SH-SY5Y (cell line): ENCODE data around the gene FAM216B.

Experiments
- GATA2 ChIP-seq: IDR thresholded peaks from 2 replicates; pipeline ENCODE4 v1.6.1; 2011; ENCODE audit warnings: mild to moderate bottlenecking, low read depth, low read length
- GATA3 ChIP-seq: IDR thresholded peaks from 2 replicates; pipeline ENCODE4 v1.6.1; 2011; ENCODE audit warnings: low read depth, mild to moderate bottlenecking, low read length, moderate library complexity

Gene FAM216B

GRCh38 chr13:42781352-42781751 is at the start of gene FAM216B:
Gene FAM216B, plus strand, starts transcription at chr13:42781584. Its CDS starts 2,484 bp downstream, at chr13:42784068.
- no peak for TF ChIP-seq GATA3
- no peak for TF ChIP-seq GATA2

- TF ChIP-seq GATA2 = no peak
- no peak for TF ChIP-seq GATA3
Observed at GRCh38 chr13:42732073-42732472, 49.3 kb upstream of the FAM216B start.

GRCh38 chr13:42733046-42733445 is 48.3 kb upstream of the FAM216B start:
- no peak for TF ChIP-seq GATA3
- no peak for TF ChIP-seq GATA2

DNA sequence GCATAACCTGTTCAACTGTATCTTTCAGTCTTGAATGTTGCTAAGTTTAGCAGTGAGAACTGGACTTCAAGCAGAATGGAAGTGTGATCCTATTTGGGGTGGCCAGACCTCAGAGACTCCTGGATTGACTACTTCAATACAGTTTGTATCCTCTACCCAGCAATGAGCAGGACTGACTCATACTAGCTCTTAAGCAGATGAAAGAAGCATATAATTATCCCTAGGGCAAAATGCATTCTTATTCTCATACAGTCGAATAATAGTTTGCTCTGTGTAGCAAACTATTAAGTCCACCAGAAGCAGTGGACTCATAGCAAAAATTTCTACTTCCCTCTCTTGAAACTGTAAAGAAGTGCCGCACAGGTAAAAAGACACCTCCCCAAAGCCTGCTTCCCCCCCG is 46.4 kb upstream of the FAM216B start:
- no peak for TF ChIP-seq GATA3

- TF ChIP-seq GATA2 (no peak), GATA3 (no peak)
Observed at GRCh38 chr13:42740753-42741152, 40.6 kb upstream of the FAM216B start.

GRCh38 chr13:42741914-42742313 is 39.5 kb upstream of the FAM216B start:
- TF ChIP-seq GATA3 = no peak
- TF ChIP-seq GATA2 = no peak

DNA sequence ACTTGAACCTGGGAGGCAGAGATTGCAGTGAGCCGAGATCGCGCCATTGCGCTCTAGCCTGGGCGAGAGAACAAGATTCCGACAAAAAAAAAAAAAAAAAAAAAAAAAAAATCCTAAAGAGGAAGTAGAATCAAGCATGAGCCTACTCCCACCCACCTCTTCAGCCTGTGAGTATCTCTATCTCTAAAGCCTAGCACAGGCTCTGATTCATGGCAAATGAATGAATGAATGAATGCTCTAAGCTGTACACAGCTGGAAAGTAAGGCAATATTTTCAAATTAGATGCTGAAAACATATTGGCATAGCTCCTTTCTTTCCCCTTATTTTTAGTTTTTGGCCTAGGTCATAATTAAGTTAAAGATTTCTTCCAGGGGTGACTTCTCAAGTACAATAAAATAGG is 35.7 kb upstream of the FAM216B start:
- no peak for TF ChIP-seq GATA2
- no peak for TF ChIP-seq GATA3

DNA sequence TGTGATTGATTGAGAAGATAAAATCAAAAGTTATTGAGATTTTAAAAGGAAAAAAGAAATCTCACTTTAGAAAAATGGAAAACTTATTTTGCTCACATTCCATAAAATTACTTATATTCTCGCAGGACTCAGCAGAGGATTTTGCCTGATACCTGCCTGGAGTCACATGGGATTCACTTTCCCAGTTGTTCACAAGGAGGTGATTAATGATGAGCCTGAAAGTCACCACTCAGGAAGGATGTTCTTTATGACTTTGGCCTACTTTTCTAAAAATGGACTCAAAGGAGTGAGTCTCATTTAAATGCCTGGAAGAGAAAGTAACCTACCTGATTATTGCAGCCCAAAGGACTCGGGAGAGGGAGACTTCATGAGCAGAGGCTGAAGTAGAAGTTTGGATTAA is 34.5 kb upstream of the FAM216B start:
- no peak for TF ChIP-seq GATA3
- TF ChIP-seq GATA2 = no peak

DNA sequence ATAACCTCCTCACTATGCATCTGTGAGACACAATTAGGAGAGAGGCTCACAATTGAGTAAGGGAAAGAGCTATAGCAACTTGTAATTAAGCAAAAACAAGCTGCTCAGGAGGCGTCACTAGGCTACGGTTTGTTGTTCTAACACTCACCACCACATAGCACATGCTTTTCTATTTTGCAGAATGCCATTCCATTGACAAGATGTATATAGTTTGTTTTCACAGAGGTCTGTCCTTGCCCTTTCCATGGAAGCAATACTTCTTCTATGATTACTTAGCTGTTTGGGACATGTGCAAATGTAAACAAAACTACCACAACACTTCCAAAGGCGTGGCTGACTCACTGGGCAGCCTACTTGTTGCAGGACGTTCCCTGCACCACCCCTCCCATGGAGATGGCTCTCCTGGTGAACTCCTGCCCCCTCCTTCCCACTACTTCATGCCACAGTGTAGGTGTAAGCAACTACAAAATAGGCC is 33.9 kb upstream of the FAM216B start:
- TF ChIP-seq GATA2 (no peak), GATA3 (no peak)

DNA sequence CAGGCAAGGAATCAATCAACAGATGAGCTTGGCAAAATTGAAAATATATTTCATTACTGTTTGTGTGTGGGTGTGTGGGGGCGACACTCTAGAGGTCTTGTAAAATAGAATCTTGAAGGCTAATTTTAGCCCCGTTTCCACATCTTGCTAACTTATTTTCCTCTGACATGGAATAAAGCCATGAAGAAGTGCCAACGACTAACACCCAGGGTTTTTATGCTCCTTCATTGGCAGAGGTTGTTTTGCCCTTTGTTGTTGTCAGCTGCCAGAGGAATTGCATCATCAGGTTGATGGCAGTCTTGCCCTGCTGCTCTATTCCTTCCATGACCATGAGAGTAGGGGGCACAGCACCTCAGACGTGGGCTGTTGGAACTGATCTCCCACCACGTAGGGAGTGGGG is 30.6 kb upstream of the FAM216B start:
- TF ChIP-seq GATA3 (no peak), GATA2 (no peak)

GRCh38 chr13:42751693-42752092 is 29.7 kb upstream of the FAM216B start:
- no peak for TF ChIP-seq GATA3
- no peak for TF ChIP-seq GATA2

- TF ChIP-seq GATA3 = no peak
- TF ChIP-seq GATA2 = no peak
Observed at GRCh38 chr13:42752731-42753130, 28.7 kb upstream of the FAM216B start.

GRCh38 chr13:42753697-42754096 is 27.7 kb upstream of the FAM216B start:
- TF ChIP-seq GATA3 (no peak), GATA2 (no peak)

DNA sequence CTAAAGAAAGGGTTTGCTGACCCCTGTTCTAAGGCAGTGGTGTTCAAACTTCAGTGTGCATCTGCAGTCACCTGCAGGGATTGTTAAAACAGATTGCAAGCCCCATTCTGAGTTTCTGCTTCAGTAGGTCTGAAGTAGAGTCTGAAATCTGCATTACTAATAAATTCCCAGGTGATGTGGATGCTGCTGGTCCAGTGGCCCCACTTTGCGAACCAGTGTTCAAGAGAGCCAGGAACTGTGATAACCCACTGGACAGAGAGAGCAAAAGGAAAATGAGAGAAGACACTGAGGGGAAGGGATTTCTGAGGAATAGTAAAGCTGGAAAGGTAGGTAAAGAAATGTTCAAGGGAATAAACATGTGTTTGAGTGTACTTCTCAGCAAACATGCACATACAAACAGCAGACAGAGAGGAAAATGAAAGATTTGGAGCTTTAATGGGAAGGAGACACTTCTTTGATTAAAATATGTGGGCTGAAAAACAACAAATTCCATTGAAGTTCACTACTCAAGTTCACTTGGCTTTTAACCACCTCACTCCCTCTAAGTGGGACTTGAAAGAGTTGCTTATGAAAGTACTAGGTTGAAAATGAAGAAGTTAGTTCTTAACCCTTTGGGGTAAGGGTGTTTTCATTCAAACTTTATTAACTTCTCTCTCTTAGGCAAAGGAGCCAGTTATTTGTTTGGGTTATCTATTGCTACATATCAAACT is 26.4 kb upstream of the FAM216B start:
- TF ChIP-seq GATA2 (no peak), GATA3 (no peak)

DNA sequence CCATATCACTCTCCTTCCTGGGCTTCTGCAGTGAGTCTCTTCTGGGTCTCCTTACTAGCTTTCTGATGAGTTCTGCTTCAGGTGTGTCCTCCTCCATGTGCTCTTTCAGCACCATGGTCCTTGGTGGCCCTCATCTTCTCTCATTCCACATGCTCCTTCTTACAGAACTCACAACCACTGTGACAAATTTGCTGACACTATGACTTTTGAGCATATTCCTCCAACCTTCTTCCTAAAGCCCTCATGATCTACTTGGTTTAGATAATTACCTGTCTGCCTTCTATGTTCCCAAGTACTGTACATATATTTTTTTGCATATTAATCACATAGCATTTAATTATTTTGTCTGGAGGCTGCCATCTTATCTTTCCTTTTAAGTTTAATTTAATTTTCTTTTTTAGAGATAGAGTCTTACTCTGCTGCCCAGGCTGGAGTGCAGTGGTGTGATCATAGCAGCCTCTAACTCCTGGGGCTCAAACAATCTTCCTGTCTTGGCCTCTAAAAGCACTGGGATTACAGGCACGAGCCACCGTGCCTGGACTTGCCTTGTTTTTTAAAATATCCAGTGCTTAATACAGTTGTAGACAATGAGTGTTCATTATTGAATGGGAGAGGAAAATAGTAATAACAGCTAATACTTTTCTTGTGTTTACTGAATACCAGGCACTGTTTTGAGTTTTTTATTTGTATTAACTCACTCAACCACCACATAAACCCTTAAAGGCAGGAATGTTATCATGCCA is 23.5 kb upstream of the FAM216B start:
- no peak for TF ChIP-seq GATA2
- no peak for TF ChIP-seq GATA3
